Ishikawa (cell line): ENCODE results near the gene ASCC1.

Experiments used
- CEBPB ChIP-seq: IDR thresholded peaks from 2 replicates; pipeline ENCODE4 v1.6.1; 2012
- CREB1 ChIP-seq: IDR thresholded peaks from 2 replicates; pipeline ENCODE4 v1.6.1; 2012; ENCODE audit warnings: low read depth
- EP300 ChIP-seq: IDR thresholded peaks from 2 replicates; pipeline ENCODE4 v1.6.1; 2012; ENCODE audit warnings: borderline replicate concordance
- RAD21 ChIP-seq: IDR thresholded peaks from 2 replicates; pipeline ENCODE4 v1.6.1; 2012; ENCODE audit warnings: low read depth
- TAF1 ChIP-seq: IDR thresholded peaks from 2 replicates; pipeline ENCODE4 v1.6.1; 2012; ENCODE audit warnings: low read depth, mild to moderate bottlenecking
- TEAD4 ChIP-seq: IDR thresholded peaks from 2 replicates; pipeline ENCODE4 v1.6.1; 2012
- ZBTB7A ChIP-seq: IDR thresholded peaks from 2 replicates; pipeline ENCODE4 v1.6.1; 2012; ENCODE audit warnings: low read depth
- TF ChIP-seq, protein P1 (sequence below): IDR thresholded peaks from 2 replicates; pipeline ENCODE4 v1.6.1; 2012
- TF ChIP-seq, protein P2 (sequence below): IDR thresholded peaks from 2 replicates; pipeline ENCODE4 v1.6.1; 2012; ENCODE audit warnings: low read depth, mild to moderate bottlenecking
- TF ChIP-seq, protein P3 (sequence below): IDR thresholded peaks from 2 replicates; pipeline ENCODE4 v1.6.1; 2012

DNA sequence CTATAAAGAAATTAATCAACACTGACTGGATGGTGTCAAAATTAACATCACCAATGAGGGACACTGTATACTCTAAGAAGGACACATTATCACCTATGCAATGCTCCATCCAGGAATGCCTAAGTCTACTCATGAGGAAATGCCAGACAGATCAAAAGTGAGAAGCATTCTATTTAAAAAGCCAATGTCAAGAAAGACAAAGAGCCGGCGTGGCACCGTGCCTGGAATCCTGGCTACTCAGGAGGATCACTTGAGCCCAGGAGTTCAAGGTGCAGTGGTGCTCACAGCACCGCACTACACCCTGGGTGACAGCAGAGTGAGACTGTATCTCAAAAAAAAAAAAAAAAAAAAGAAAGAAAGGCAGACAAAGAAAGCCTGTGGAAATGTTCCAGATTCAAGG is 45.8 kb downstream of the ASCC1 start:
- TF ChIP-seq, protein P1, sequence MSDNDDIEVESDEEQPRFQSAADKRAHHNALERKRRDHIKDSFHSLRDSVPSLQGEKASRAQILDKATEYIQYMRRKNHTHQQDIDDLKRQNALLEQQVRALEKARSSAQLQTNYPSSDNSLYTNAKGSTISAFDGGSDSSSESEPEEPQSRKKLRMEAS: no peak; the same call in 1 of the 2 replicates
- TF ChIP-seq, protein P2, sequence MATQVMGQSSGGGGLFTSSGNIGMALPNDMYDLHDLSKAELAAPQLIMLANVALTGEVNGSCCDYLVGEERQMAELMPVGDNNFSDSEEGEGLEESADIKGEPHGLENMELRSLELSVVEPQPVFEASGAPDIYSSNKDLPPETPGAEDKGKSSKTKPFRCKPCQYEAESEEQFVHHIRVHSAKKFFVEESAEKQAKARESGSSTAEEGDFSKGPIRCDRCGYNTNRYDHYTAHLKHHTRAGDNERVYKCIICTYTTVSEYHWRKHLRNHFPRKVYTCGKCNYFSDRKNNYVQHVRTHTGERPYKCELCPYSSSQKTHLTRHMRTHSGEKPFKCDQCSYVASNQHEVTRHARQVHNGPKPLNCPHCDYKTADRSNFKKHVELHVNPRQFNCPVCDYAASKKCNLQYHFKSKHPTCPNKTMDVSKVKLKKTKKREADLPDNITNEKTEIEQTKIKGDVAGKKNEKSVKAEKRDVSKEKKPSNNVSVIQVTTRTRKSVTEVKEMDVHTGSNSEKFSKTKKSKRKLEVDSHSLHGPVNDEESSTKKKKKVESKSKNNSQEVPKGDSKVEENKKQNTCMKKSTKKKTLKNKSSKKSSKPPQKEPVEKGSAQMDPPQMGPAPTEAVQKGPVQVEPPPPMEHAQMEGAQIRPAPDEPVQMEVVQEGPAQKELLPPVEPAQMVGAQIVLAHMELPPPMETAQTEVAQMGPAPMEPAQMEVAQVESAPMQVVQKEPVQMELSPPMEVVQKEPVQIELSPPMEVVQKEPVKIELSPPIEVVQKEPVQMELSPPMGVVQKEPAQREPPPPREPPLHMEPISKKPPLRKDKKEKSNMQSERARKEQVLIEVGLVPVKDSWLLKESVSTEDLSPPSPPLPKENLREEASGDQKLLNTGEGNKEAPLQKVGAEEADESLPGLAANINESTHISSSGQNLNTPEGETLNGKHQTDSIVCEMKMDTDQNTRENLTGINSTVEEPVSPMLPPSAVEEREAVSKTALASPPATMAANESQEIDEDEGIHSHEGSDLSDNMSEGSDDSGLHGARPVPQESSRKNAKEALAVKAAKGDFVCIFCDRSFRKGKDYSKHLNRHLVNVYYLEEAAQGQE: no peak
- peak; percentile 80; the same call in 1 of the 2 replicates for TF ChIP-seq EP300
- TF ChIP-seq CREB1: no peak
- TF ChIP-seq TEAD4: peak; percentile 81
- no peak for TF ChIP-seq TAF1
- no peak for TF ChIP-seq CEBPB
- no peak for TF ChIP-seq RAD21
- TF ChIP-seq ZBTB7A: no peak
- TF ChIP-seq, protein P3, sequence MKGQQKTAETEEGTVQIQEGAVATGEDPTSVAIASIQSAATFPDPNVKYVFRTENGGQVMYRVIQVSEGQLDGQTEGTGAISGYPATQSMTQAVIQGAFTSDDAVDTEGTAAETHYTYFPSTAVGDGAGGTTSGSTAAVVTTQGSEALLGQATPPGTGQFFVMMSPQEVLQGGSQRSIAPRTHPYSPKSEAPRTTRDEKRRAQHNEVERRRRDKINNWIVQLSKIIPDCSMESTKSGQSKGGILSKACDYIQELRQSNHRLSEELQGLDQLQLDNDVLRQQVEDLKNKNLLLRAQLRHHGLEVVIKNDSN: no peak
